ENCODE data around the gene ZBTB37.

DNA sequence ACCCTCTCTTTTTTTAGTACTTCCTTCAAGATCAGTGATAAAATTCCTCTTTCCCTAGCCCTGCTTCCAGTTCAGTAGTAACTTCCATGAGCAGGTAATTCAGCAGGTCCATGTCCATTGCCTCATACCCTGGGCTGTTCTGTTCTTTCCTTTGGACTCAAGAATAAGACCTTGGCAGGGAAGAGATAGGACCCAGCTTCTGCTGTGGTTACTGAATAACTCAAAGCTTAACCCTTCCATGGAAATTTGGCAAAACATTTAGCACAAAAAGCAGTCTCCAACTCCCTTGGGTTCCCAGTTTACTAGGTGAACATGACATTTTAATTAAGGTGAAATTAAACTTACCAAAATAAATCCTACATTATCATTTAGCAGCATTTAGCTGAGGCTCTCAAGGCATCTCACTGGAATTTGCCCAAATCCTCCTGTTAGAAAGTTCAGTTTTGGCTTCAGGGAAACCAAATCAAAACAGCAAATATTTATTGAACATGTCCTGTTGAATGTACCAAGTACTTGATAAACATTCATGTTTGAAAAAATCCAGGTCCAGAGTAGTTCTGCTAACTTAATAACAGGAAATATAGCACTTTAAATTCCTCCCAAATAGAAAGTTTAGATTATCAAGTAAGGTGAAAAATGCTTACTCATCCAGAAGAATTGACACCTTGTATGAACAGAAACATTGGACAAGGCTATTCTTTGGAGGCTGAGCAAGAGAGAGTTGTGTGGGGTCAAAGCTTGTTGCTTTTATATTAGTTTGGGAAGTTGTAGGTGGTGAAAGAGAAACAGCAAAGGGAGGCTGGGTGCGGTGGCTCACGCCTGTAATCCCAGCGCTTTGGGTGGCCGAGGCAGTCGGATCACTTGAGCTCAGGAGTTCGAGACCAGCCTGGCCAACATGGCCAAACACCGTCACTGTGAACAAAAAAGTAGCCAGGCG is 57.4 kb downstream of the ZBTB37 start:
- no peak for TF ChIP-seq CTCF (IDR thresholded peaks at IDR 0.05; ENCODE audit: low read depth, low read length, poor library complexity, severe bottlenecking)
- TF ChIP-seq EZH2phosphoT487 (IDR thresholded peaks at IDR 0.05; ENCODE audit: borderline replicate concordance, low read length), result no peak
